HepG2 (cell line): ENCODE measurements around the gene RSAD2. TPM values are rescaled to one million over a fixed set of nuclear protein-coding genes. Genes with fewer than 3 reads are reported as not detected.

Experiments
- ATAC-seq: fragments of 200-7000 bp; cut with Tn5 transposase; 3 replicates; pipeline ENCODE4 v1.9.1; 2020; ENCODE audit warnings: mild to moderate bottlenecking, moderate library complexity
- BruUV-seq: library from RNA; stranded (reverse); fragments of 400-500 nt; replicated peaks from 2 replicates; lab custom pipeline; 2021; lab: Mats Ljungman, UMichigan
- CTCF ChIA-PET: fragments of 300-600 bp; formaldehyde crosslinking; extraction: SDS; loops from one replicate; lab custom pipeline; 2021; ENCODE audit warnings: low total read pairs, inconsistent platforms, low intra/inter-chr PET ratio; lab: Yijun Ruan, JAX
- POLR2A ChIA-PET: fragments of 350-600 bp; sonication (Branson Sonifier 250); formaldehyde crosslinking; loops from one replicate; lab custom pipeline; 2020; ENCODE audit warnings: antibody characterized with exemption, inconsistent platforms; lab: Yijun Ruan, JAX
- DNase-seq: peaks from one replicate; pipeline ENCODE4 v3.0.0-alpha.2; 2015; ENCODE audit warnings: low spot score
- FAIRE-seq: peaks from 3 replicates; lab custom pipeline; 2011; peaks lifted over from hg19 to GRCh38; lab: Jason Lieb, UNC
- H2AFZ ChIP-seq: one replicate; pipeline ENCODE4 v1.6.1; 2011; ENCODE audit warnings: low read length, inconsistent platforms
- H3K27ac ChIP-seq: fragments of 300-600 bp; 3 replicates; pipeline ENCODE4 v1.8.0; 2011; ENCODE audit warnings: mixed run types, mild to moderate bottlenecking, mixed read lengths, low read length, inconsistent platforms; ENCODE audit not compliant: insufficient read depth; ENCODE audit errors: extremely low read length
- H3K27me3 ChIP-seq, 2 experiments: fragments of 200-600 bp in 1 of 2; 2 replicates in 1 of 2; 3 replicates in 1 of 2; pipeline versions ENCODE4 v1.6.0 to v1.8.0; 2011; ENCODE audit warnings: low read length in 2 of 2, mild to moderate bottlenecking in 2 of 2, moderate library complexity in 2 of 2, inconsistent platforms in 1 of 2; ENCODE audit not compliant: insufficient read depth in 2 of 2, control insufficient read depth in 1 of 2
- H3K36me3 ChIP-seq, 2 experiments: fragments of 200-600 bp in 1 of 2; replicated peaks in 1 of 2; 2 replicates in 1 of 2; 3 replicates in 1 of 2; pipeline versions ENCODE4 v1.5.1 to v1.8.0; 2011; ENCODE audit warnings: low read length in 2 of 2, inconsistent platforms in 1 of 2; ENCODE audit not compliant: insufficient read depth in 2 of 2, control insufficient read depth in 1 of 2
- H3K4me1 ChIP-seq: 2 replicates; pipeline ENCODE4 v1.5.1; 2012; ENCODE audit warnings: low read length, inconsistent platforms; ENCODE audit not compliant: insufficient read depth
- H3K4me2 ChIP-seq: 2 replicates; pipeline ENCODE4 v1.6.0; 2011; ENCODE audit warnings: low read depth, low read length, inconsistent platforms
- H3K4me3 ChIP-seq, 3 experiments: fragments of 200-600 bp in 1 of 3; sonication (generic), shearing (Covaris generic) in 1 of 3; replicated peaks in 1 of 3; 2 replicates each; pipeline ENCODE4 v1.5.1; 2011 to 2016; ENCODE audit warnings: low read length in 3 of 3, inconsistent platforms in 2 of 3, low read depth in 2 of 3, mild to moderate bottlenecking in 2 of 3, control low read depth in 1 of 3, mixed read lengths in 1 of 3; ENCODE audit not compliant: insufficient read depth in 1 of 3
- H3K79me2 ChIP-seq: one replicate; pipeline ENCODE4 v1.6.1; 2011; ENCODE audit warnings: low read length, inconsistent platforms; ENCODE audit not compliant: insufficient read depth
- H3K9ac ChIP-seq: 2 replicates; pipeline ENCODE4 v1.6.0; 2011; ENCODE audit warnings: mild to moderate bottlenecking, low read depth, low read length, inconsistent platforms; ENCODE audit not compliant: insufficient read depth
- H3K9me3 ChIP-seq: 2 replicates; pipeline ENCODE4 v1.5.1; 2012; ENCODE audit warnings: mild to moderate bottlenecking, low read length
- H4K20me1 ChIP-seq: 2 replicates; pipeline ENCODE4 v1.6.0; 2011; ENCODE audit warnings: inconsistent platforms, mild to moderate bottlenecking, low read length, moderate library complexity; ENCODE audit not compliant: insufficient read depth
- DPF2 ChIP-seq: sonication (generic); formaldehyde crosslinking; IDR thresholded peaks from 2 replicates; pipeline ENCODE4 v1.4.0; 2020; ENCODE audit warnings: mild to moderate bottlenecking, low read depth, missing genetic modification reagents, borderline replicate concordance
- KAT2B ChIP-seq: fragments of 150-350 bp; IDR thresholded peaks from 2 replicates; pipeline ENCODE4 v1.6.1; 2014; ENCODE audit warnings: low read depth, low read length, borderline replicate concordance
- MIER2 ChIP-seq: IDR thresholded peaks from 2 replicates; pipeline ENCODE4 v1.6.1; 2016; ENCODE audit warnings: missing biosample characterization, missing genetic modification reagents
- ZFP36L2 ChIP-seq: sonication (generic); formaldehyde crosslinking; IDR thresholded peaks from 2 replicates; pipeline ENCODE4 v1.4.0; 2020; ENCODE audit warnings: missing genetic modification reagents
- WGBS: methylation state at CpG from one replicate; pipeline ENCODE4 v1.1.6; 2017; ENCODE audit warnings: low lambda C conversion rate; 5-methylcytosine and 5-hydroxymethylcytosine counted together
- in situ Hi-C: cut with HindIII; loops from 2 replicates; pipeline ENCODE4 v1.10.0; 2017; ENCODE audit warnings: low pct_unique_long_range_greater_than_20kb; ENCODE audit not compliant: extremely low pct_ligation_motif_present
- intact Hi-C: fragments of 100-400 bp; cut with micrococcal nuclease; formaldehyde crosslinking; loops from one replicate; pipeline ENCODE4 v1.10.0; 2022; ENCODE audit not compliant: unreplicated experiment
- polyA plus RNA-seq, 8 experiments: library from polyadenylated mRNA; depleted of rRNA in 3 of 8; stranded (reverse) in 7 of 8; unstranded in 1 of 8; fragments of >200 nt; fragmentation: Illumina TruSeq in 4 of 8; extraction: Trizol in 4 of 8; gene quantifications; 2 replicates each; pipeline versions ENCODE4 v1.2.1 to v1.2.3, GENCODE V29; 2011 to 2016; ENCODE audit warnings: low read depth in 4 of 8, missing spikeins in 1 of 8, mixed read lengths in 1 of 8; ENCODE audit not compliant: insufficient read depth in 1 of 8
- total RNA-seq, 5 experiments: library from RNA; depleted of rRNA; stranded (reverse); fragments of >200 nt; fragmentation: Illumina TruSeq; extraction: Trizol; gene quantifications; 2 replicates each; pipeline ENCODE4 v1.2.3, GENCODE V29; 2016; ENCODE audit warnings: low read depth in 1 of 5
- TF ChIP-seq, protein P1 (sequence below): sonication (generic); formaldehyde crosslinking; IDR thresholded peaks from 2 replicates; pipeline ENCODE4; 2020; ENCODE audit warnings: missing genetic modification reagents, mild to moderate bottlenecking, borderline replicate concordance
- TF ChIP-seq, protein P2 (sequence below): fragments of 450-650 bp; IDR thresholded peaks from 2 replicates; pipeline ENCODE4 v1.6.1; 2017
- TF ChIP-seq, protein P3 (sequence below): sonication (generic); formaldehyde crosslinking; IDR thresholded peaks from 2 replicates; pipeline ENCODE4 v1.5.1; 2020; ENCODE audit warnings: mild to moderate bottlenecking, missing genetic modification reagents
- TF ChIP-seq, protein P4 (sequence below): sonication (generic); formaldehyde crosslinking; IDR thresholded peaks from 2 replicates; pipeline ENCODE4 v1.5.0; 2020; ENCODE audit warnings: mild to moderate bottlenecking, missing genetic modification reagents

Gene RSAD2
- total and polyA plus RNA-seq, 2 of the 13 experiments (the other 11 are each of a cell fraction or from before 2014, with no cell fraction given), result 0.11 TPM; not detected in 1

DNA sequence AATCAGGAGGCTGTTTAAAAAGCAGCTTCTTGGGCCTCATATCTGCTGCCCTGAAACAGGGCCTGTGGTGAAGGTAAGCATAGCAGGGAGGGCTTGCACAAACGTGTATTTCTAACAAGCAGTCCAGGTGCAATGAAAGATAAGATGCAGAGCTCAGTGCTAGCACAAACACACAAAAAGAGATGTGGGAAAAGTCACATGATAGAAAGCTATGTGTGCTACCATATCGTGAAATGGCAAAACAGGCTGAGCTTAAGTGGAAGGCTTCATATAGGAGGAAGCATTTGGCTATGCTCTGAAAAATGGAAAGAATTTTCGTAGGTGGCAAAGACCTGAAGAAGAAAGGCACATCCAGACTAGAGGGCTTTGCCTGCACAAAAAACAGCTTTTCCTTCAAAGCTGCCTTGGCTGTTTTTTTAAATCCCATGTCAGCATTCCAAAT, 10.2 kb downstream of the RSAD2 start:
- no peak overlapping the region for H3K4me2 ChIP-seq
- no peaks in the 10 kb centered on the region for H4K20me1 ChIP-seq
- no peak for FAIRE-seq
- intact Hi-C loops (no loop called here), in situ Hi-C loops (no loop called here)
- no peak overlapping the region for H3K4me3 ChIP-seq
- ChIA-PET CTCF (no interaction called here), POLR2A (no interaction called here)
- no peak overlapping the region for H3K27ac ChIP-seq
- H3K27me3 ChIP-seq, result peaks cover 0 to 22% of the 10 kb centered on the region in 2 experiments; a peak in 1 of 5 replicates
- no peak for ATAC-seq
- H3K4me1 ChIP-seq, result no peaks in the 10 kb centered on the region
- 10% methylated on average over 3 of the region's 3 CpGs for WGBS
- no peak overlapping the region for H3K9ac ChIP-seq
- no peaks in the 10 kb centered on the region for H3K9me3 ChIP-seq
- no TSS peak for BruUV-seq
- no peak for DNase-seq
- TF ChIP-seq, protein P1, sequence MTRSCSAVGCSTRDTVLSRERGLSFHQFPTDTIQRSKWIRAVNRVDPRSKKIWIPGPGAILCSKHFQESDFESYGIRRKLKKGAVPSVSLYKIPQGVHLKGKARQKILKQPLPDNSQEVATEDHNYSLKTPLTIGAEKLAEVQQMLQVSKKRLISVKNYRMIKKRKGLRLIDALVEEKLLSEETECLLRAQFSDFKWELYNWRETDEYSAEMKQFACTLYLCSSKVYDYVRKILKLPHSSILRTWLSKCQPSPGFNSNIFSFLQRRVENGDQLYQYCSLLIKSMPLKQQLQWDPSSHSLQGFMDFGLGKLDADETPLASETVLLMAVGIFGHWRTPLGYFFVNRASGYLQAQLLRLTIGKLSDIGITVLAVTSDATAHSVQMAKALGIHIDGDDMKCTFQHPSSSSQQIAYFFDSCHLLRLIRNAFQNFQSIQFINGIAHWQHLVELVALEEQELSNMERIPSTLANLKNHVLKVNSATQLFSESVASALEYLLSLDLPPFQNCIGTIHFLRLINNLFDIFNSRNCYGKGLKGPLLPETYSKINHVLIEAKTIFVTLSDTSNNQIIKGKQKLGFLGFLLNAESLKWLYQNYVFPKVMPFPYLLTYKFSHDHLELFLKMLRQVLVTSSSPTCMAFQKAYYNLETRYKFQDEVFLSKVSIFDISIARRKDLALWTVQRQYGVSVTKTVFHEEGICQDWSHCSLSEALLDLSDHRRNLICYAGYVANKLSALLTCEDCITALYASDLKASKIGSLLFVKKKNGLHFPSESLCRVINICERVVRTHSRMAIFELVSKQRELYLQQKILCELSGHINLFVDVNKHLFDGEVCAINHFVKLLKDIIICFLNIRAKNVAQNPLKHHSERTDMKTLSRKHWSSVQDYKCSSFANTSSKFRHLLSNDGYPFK (CRISPR knock-in tag), result no peak
- TF ChIP-seq ZFP36L2 (CRISPR knock-in tag), result no peak
- no peak for TF ChIP-seq KAT2B
- H3K79me2 ChIP-seq, result no peaks in the 10 kb centered on the region
- no peak overlapping the region for H2AFZ ChIP-seq
- no peaks in the 10 kb centered on the region for H3K36me3 ChIP-seq

DNA sequence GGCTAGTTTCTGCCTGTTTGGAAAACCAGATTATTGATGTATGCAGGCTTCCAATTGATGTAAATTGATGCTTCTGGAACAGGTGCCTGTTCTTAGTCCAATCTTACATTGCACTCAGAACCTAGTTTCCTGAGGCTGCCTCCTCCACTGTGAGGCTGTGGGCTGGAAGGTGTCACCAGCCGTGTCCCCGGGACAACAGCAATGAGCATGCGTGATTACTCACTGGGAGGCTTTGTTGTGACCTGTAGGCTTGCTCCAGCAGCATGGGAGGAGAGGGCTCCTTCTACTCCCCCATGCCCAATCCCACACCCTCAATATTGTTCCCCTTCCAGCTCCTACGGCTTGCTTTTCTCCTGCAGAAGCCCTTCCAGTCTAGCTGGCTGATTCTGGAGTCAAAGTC, 11.1 kb downstream of the RSAD2 start:
- Histone ChIP-seq H3K27ac (no peak overlapping the region), H2AFZ (no peak overlapping the region), H3K79me2 (no peaks in the 10 kb centered on the region), H3K27me3 (peaks cover 0 to 19% of the 10 kb centered on the region in 2 experiments; a peak in 1 of 5 replicates), H3K36me3 (no peaks in the 10 kb centered on the region), H3K9ac (no peak overlapping the region), H3K4me3 (no peak overlapping the region), H3K9me3 (no peaks in the 10 kb centered on the region), H3K4me1 (no peaks in the 10 kb centered on the region), H3K4me2 (no peak overlapping the region), H4K20me1 (no peaks in the 10 kb centered on the region)
- CTCF ChIA-PET, result no interaction called here
- no peak for ATAC-seq
- no peak for FAIRE-seq
- POLR2A ChIA-PET, result no interaction called here
- in situ Hi-C loops, result no loop called here
- WGBS, result 2% methylated on average over 3 of the region's 4 CpGs
- BruUV-seq, result no TSS peak
- intact Hi-C loops, result no loop called here
- DNase-seq, result no peak
- TF ChIP-seq MIER2 (no peak), DPF2 (CRISPR knock-in tag) (no peak)
- TF ChIP-seq, protein P2, sequence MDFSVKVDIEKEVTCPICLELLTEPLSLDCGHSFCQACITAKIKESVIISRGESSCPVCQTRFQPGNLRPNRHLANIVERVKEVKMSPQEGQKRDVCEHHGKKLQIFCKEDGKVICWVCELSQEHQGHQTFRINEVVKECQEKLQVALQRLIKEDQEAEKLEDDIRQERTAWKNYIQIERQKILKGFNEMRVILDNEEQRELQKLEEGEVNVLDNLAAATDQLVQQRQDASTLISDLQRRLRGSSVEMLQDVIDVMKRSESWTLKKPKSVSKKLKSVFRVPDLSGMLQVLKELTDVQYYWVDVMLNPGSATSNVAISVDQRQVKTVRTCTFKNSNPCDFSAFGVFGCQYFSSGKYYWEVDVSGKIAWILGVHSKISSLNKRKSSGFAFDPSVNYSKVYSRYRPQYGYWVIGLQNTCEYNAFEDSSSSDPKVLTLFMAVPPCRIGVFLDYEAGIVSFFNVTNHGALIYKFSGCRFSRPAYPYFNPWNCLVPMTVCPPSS, result no peak
- TF ChIP-seq, protein P3, sequence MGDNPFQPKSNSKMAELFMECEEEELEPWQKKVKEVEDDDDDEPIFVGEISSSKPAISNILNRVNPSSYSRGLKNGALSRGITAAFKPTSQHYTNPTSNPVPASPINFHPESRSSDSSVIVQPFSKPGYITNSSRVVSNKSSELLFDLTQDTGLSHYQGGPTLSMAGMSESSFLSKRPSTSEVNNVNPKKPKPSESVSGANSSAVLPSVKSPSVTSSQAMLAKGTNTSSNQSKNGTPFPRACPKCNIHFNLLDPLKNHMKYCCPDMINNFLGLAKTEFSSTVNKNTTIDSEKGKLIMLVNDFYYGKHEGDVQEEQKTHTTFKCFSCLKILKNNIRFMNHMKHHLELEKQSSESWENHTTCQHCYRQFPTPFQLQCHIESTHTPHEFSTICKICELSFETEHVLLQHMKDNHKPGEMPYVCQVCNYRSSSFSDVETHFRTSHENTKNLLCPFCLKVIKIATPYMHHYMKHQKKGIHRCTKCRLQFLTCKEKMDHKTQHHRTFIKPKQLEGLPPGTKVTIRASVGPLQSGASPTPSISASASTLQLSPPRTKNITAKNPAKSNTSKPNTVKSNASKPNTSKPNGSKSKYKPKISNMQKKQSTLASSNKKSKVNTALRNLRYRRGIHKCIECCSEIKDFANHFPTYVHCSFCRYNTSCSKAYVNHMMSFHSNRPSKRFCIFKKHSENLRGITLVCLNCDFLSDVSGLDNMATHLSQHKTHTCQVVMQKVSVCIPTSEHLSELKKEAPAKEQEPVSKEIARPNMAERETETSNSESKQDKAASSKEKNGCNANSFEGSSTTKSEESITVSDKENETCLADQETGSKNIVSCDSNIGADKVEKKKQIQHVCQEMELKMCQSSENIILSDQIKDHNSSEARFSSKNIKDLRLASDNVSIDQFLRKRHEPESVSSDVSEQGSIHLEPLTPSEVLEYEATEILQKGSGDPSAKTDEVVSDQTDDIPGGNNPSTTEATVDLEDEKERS (CRISPR knock-in tag), result no peak
- TF ChIP-seq, protein P4, sequence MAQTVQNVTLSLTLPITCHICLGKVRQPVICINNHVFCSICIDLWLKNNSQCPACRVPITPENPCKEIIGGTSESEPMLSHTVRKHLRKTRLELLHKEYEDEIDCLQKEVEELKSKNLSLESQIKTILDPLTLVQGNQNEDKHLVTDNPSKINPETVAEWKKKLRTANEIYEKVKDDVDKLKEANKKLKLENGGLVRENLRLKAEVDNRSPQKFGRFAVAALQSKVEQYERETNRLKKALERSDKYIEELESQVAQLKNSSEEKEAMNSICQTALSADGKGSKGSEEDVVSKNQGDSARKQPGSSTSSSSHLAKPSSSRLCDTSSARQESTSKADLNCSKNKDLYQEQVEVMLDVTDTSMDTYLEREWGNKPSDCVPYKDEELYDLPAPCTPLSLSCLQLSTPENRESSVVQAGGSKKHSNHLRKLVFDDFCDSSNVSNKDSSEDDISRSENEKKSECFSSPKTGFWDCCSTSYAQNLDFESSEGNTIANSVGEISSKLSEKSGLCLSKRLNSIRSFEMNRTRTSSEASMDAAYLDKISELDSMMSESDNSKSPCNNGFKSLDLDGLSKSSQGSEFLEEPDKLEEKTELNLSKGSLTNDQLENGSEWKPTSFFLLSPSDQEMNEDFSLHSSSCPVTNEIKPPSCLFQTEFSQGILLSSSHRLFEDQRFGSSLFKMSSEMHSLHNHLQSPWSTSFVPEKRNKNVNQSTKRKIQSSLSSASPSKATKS (CRISPR knock-in tag), result no peak
